ENCODE results near the gene SETBP1. TPM values are rescaled to one million over a fixed set of nuclear protein-coding genes. Genes with fewer than 3 reads are reported as not detected.

The SETBP1 gene
- total and polyA plus RNA-seq, 2 of the 8 experiments (the other 6 are each of a cell fraction or from before 2014, with no cell fraction given) = 2.0 to 6.5 TPM

GRCh38 chr18:44637210-44638033 lies 43.3 kb upstream of the SETBP1 start (continued):
- TF ChIP-seq TAF7 (optimal IDR thresholded peaks at IDR 0.05; ENCODE audit: borderline replicate concordance, low read depth, low read length) (no peak), YY1 (IDR thresholded peaks at IDR 0.05; ENCODE audit: low read depth, low read length) (no peak)

Data from H1 (cell line).